GM18498 (cell line): ENCODE measurements around the gene ZNF8.
"Not testable (repeated sequence)": the region's sequence is repeated elsewhere in the genome, so short reads cannot be mapped to it uniquely, and the experiment has no call there.

Source experiments
- ATAC-seq: cut with Tn5 transposase; IDR thresholded peaks from one replicate; pipeline ENCODE4 v1.9.1; 2021; ENCODE audit warnings: mild to moderate bottlenecking, moderate library complexity; ENCODE audit not compliant: unreplicated experiment

The ZNF8 gene

GRCh38 chr19:58334691-58335249, 56.0 kb downstream of the ZNF8 start:
- ATAC-seq = no peak

GRCh38 chr19:58335630-58336029, 56.9 kb downstream of the ZNF8 start:
- ATAC-seq = no peak

DNA sequence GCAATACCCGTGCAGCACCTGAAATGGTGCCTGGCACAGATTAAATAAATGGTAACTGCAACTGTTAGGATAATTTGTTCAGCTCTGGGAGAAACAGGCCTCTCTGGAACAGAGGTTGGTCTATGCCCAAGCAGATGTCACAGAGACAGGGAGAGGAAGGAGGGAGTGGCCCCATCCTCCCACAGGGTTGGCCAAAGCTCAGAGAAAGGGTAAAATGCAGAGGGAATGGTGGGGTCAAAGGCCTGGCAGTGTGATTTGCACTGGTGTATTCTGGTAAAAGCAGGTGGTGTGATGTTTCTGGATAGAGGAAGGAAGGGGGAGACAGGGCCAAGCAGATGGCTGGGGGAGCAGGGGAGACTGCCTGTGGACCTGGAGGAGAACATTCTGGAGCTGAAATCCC, 57.5 kb downstream of the ZNF8 start:
- ATAC-seq = no peak

DNA sequence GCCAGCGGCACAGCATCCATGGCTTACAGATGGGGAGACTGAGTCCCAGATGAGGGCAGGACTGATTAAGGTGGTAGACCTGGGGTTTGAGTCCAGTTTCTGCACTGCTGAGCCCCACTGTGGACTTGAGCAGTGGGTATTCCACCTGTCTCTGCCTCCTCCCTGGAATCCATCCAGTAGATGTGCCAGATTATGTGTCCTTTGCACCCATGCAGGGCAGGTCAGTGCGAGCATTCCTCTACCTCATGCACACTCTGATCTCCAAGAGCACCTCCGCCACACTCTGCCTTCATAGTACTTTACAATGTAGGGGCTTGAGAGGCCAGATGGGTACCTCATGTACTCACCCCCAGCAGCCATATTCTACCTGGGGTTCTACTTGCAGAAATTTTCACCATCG, 58.1 kb downstream of the ZNF8 start:
- ATAC-seq = no peak

GRCh38 chr19:58338336-58338735, 59.6 kb downstream of the ZNF8 start:
- ATAC-seq = no peak

GRCh38 chr19:58338825-58339558, 60.2 kb downstream of the ZNF8 start:
- ATAC-seq = no peak

DNA sequence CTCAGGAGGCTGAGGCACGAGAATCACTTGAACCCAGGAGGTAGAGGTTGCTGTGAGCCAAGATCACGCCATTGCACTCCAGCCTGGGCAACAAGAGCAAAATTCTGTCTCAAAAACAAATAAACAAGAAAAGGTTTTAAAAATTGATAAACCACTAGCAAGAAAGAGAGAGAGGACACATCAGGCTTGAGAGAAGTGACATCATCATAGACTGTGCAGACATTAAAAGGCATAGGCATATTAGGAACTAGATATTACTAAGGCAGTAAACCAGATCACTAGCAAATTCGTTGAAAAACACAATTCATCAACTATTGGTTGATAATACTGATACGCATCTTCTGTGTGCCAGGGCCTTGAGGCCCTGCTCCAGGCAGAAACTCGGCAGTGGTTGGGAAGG, 66.8 kb downstream of the ZNF8 start:
- ATAC-seq = no peak

DNA sequence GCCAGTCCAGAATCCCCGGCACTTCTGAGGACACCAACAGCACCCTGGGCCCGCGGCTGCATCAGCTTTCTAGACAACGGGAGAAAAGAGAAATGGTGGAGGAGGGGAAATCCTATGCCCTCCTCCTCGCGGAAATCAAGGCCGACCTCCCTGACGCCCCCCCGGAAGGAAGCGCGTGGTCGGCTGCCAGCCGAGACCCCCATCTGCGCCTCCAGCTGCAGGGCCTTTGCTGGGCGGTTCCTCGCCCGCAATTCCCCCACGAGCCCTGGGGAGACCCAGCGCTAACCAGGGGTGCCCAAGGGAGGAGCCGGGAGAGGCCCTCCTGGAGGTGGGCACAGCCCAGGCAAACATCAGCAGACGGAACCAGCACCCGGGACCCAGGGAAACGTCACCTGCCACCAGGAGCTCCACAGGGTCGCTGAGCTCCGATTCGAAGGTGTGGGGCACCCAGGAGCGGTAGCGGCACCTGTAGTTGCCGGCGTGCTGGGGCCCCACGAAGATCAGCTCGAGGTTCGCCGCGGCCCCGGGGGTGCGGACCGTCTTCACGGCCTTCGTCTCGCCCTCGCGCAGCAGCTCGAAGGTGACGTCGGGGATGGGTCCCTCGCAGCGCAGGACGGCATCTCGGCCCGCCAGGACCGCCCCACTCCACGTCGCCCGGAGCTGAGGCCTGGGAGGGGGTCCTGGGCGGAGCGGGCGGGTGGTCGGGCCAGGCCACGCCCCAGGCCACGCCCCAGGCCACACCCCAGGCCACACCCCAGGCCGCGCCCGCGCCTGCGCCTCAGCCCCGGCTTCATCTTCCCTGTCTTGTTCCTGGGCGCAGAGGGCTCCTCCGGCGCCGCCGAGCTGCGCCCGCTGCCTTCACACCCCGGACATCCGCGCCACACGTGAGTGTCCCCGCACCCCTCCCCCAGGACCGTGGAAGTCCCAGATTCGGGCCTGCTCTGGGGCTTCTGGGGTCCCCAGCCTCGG, 68.5 kb downstream of the ZNF8 start:
- peak; percentile 90 for ATAC-seq

GRCh38 chr19:58348080-58348479, 69.3 kb downstream of the ZNF8 start:
- not testable (repeated sequence) for ATAC-seq

DNA sequence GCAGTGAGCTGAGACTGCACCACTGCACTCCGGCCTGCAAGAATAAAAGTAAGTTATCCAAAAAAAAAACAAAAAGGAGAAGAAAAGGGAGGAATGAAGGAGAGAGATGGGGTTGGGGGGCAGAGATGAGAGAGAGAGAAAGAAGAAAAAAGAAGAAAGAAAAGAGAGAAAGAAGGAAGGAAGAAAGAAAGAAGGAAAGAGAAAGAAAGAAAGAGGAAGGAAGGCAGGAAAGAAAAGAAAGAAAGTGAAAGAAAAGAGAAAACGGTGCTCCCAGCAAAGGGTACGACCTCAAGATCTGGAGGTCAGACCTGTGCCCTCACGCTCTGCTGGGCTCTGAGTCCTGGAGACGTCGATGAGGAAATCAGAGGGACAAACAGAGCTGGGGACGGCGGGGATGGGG, 70.8 kb downstream of the ZNF8 start:
- no peak for ATAC-seq

GRCh38 chr19:58350001-58350861, 71.5 kb downstream of the ZNF8 start:
- ATAC-seq = no peak

DNA sequence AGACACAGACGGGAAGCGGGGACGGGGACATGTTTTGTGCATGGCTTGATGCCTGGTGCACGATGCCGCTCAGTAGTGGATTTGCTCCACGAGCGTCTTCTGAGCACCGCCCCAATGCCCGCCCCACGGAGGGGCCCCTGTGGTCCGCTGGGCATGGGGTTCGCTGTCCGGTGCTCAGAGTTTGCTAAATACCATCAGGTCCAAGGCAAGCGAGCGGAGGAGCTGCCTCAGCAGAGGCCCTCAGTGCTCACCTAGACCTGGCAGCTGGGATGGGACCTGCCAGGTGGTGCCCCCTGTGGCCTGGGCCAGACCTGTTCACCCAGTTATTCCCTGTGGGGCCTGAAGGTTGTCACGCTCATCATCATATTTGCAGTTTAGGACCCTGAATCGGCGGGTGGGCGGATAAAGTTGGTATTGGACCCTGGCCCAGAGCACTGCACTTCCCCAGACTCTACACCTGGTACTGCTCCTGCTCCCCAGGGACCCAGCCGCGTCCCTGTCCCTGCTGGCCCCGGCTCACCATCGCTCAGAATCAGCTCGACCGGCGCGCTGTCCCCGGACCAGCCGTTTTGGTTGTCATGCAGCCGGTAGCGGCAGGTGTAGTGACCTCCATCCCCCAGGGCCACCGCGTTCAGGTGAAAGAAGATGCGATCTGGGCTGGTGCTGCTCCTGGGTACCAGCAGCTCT, 72.3 kb downstream of the ZNF8 start:
- no peak for ATAC-seq

- no peak for ATAC-seq
Measured at GRCh38 chr19:58351558-58351878, 72.8 kb downstream of the ZNF8 start.

DNA sequence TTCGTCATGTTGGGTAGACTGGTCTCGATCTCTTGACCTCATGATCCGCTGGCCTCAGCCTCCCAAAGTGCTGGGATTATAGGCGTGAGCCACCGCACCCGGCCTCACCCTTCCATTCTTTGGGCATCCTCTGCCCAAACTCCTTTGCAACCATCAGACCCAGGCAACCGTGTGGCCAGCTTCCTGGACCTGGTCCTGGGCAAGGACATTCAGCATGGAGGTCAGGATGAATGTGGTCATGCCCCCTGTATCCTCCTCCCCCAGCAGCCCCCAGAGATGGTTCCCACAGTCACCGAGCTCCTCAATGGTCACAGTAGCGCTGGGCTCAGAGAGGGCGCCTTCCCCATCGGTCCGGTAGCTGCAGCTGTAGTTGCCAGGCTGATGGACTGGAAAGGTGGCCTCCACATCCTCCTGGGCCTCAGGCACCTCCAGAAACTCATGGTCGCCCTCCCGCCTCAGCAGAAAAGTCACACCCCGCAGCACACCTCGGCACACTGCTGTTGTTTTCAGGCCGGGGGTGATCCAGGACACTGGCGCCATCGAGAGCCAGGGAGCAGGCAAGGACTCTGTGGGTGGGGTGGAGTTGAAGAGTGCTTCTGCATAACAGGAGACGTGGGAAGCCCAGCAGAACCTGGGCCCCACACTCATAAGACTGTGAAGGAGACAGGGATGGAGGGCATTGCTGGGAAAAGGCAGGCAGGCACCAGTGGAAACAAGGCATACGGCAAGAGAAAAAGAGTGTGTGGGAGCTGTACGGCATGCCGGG, 73.4 kb downstream of the ZNF8 start:
- no peak for ATAC-seq
